ENCODE results near the gene VPS9D1. TPM values are rescaled to one million over a fixed set of nuclear protein-coding genes. Genes with fewer than 3 reads are reported as not detected.

The VPS9D1 gene, protein sequence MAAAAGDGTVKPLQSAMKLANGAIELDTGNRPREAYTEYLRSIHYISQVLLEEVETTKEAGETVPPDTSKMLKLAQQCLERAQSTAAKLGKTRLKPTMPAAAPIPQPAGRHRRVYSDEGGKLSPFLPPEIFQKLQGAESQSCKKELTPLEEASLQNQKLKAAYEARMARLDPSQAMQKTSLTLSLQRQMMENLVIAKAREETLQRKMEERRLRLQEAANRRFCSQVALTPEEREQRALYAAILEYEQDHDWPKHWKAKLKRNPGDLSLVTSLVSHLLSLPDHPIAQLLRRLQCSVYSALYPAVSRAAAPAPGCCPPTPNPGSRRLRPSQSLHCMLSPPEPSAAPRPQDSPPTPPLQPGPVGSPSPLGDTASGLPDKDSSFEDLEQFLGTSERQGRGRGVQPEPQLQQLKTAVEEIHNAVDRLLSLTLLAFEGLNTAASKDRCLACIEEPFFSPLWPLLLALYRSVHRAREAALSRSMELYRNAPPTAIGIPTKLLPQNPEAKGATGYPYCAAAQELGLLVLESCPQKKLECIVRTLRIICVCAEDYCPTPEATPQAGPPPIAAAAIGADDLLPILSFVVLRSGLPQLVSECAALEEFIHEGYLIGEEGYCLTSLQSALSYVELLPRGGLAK
- total RNA-seq: 10 to 100 TPM in 1 of 2 donors, 1 to 10 TPM in 1; 9.5 to 18.3 TPM

DNA sequence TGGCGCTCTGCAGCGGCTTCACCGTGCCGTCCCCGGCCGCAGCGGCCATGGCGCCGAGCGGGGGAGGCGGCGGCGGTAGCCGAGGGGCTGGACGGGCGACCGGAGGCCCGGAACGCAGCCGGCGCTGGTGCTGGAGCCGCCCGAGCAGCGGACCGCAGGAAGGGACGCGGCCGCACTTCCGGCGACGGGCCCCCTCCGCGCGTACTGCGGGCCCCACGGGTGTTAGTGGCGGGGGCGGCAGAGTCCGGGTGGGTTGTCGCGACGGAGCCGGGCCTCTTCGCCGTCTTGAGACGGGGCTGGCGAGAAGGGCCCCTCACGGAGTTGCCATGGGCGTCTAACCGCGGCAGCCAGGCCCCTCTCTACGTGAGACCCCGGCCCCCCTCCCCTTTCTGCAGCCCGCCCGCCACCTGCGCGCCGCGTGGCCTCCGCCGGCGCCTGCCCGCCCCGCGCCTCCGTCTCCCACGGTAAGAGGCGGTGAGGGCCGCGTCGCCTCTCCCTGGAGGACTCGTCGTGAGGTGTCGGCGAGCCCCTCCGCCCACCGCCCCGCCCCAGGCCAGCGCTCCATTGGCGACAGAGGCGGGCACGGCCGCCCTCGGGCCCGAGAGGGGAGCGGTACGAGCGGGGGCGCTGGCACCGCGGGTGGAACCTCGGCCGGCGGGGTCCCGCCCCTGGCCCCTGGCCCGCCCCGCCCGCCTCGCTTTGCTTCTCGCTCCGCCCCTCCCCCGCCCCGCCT lies at the start of gene VPS9D1, which contains the start of gene ZNF276:
TSS of gene VPS9D1 (minus strand) at position 86 of the 733 bp plus-strand sequence. CDS start at position 49, 37 bp downstream.
TSS of gene ZNF276 (plus strand) at position 725 of the 733 bp plus-strand sequence. CDS start 104 bp downstream, outside the sequence.
- H3K4me3 ChIP-seq: peak within 1 kb of the TSS; percentile 96
- no peaks in the 10 kb centered on the region for H3K27me3 ChIP-seq (replicated peaks; ENCODE audit: insufficient read depth)
- H3K4me1 ChIP-seq (ENCODE audit: control insufficient read depth in 1 of 2, low read depth in 2 of 2): peaks cover 19 to 35% of the 10 kb centered on the region in 2 donors
- DNase-seq (ENCODE audit: low spot score) (no peak), ATAC-seq (ENCODE audit: insufficient number of reproducible peaks, low FRiP score, low read depth) (peak; percentile 69)
- H3K9me3 ChIP-seq: no peaks in the 10 kb centered on the region
- TF ChIP-seq, protein P1, sequence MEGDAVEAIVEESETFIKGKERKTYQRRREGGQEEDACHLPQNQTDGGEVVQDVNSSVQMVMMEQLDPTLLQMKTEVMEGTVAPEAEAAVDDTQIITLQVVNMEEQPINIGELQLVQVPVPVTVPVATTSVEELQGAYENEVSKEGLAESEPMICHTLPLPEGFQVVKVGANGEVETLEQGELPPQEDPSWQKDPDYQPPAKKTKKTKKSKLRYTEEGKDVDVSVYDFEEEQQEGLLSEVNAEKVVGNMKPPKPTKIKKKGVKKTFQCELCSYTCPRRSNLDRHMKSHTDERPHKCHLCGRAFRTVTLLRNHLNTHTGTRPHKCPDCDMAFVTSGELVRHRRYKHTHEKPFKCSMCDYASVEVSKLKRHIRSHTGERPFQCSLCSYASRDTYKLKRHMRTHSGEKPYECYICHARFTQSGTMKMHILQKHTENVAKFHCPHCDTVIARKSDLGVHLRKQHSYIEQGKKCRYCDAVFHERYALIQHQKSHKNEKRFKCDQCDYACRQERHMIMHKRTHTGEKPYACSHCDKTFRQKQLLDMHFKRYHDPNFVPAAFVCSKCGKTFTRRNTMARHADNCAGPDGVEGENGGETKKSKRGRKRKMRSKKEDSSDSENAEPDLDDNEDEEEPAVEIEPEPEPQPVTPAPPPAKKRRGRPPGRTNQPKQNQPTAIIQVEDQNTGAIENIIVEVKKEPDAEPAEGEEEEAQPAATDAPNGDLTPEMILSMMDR (IDR thresholded peaks at IDR 0.05): no peak
- H3K27ac ChIP-seq: peak within 1 kb of the TSS; percentile 90 to 95
- peaks cover 18% of the 10 kb centered on the region for H3K36me3 ChIP-seq

DNA sequence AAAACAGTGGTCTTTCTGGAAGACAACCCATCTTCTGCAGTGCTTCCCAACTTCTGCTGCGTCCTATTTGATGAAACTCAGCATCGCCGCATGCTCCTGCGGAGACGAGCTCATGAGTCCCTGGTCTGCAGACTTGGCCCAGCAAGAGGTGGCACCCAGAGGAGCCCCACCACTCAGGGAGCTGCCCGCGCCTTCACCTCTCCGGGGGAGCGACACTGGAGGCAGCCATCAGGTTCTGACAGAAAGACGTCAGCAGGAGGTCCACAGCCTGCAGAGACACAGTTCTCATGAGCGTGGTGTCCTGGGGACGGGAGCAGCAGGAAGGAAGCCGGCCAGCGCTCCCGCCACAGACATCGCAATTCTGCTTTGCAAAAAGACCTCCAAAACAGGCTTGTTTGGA lies 49.7 kb upstream of the VPS9D1 start:
- H3K4me1 ChIP-seq (ENCODE audit: control insufficient read depth in 1 of 2, low read depth in 2 of 2): no peaks in the 10 kb centered on the region
- TF ChIP-seq, protein P1 (IDR thresholded peaks at IDR 0.05): no peak
- DNase-seq (ENCODE audit: low spot score) (no peak), ATAC-seq (ENCODE audit: insufficient number of reproducible peaks, low FRiP score, low read depth) (no peak)
- no peaks in the 10 kb centered on the region for H3K9me3 ChIP-seq
- no peak overlapping the region for H3K27ac ChIP-seq
- no peaks in the 10 kb centered on the region for H3K27me3 ChIP-seq (replicated peaks; ENCODE audit: insufficient read depth)
- H3K4me3 ChIP-seq: no peak overlapping the region
- no peaks in the 10 kb centered on the region for H3K36me3 ChIP-seq

DNA sequence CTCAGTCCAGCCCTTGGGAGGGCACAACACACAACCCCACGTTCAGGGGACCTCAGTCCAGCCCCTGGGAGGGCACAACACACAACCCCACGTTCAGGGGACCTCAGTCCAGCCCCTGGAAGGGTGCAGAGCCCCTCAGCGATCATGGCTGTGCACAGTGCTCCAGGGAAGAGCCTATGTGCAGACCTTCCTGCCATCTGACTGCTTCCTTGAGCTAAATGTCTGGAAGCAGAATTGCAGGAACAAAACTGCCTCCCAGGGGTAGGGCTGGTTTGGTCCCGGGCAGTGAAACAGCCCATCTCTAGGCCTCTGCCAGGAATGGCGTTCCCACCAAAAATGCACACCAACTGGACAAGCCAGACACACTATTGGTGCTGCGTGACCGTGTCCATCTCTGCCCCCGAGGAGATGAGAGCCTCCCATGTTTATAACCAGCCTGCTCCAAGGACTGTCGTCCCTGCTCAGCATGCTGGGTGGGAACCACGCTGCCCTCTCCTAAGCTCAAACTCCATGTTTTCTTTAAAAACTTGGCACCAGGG lies 44.7 kb upstream of the VPS9D1 start:
- no peaks in the 10 kb centered on the region for H3K36me3 ChIP-seq
- H3K27ac ChIP-seq: no peak overlapping the region
- ATAC-seq (ENCODE audit: insufficient number of reproducible peaks, low FRiP score, low read depth): no peak
- H3K4me3 ChIP-seq: peak overlapping the region; percentile 48
- TF ChIP-seq, protein P1 (IDR thresholded peaks at IDR 0.05): no peak
- no peaks in the 10 kb centered on the region for H3K9me3 ChIP-seq
- H3K27me3 ChIP-seq (replicated peaks; ENCODE audit: insufficient read depth): no peaks in the 10 kb centered on the region
- no peak for DNase-seq (ENCODE audit: low spot score)
- H3K4me1 ChIP-seq (ENCODE audit: control insufficient read depth in 1 of 2, low read depth in 2 of 2): no peaks in the 10 kb centered on the region

DNA sequence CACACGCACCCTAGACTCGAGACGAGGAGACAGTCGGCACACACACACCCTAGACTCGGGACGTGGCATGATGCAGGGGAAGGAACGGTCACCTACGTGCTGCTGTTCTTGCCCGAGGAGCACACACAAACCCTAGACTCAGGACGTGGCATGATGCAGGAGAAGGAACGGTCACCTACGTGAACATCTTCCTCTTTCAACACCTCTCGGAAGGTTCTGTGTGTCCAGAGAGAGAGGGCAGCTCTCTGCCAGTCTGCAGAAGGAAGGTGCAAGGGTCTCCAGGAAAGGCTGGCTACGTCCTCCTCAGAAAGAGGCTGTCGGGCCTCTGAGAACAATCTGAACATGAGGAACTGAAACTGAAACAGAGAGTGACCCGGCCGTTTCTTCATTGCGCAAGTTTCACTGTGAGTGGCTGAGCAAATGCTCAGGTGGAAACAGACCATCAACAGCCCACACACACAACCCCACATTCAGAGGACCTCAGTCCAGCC lies 44.1 kb upstream of the VPS9D1 start:
- Histone ChIP-seq H3K36me3 (no peaks in the 10 kb centered on the region), H3K4me1 (ENCODE audit: control insufficient read depth in 1 of 2, low read depth in 2 of 2) (no peaks in the 10 kb centered on the region), H3K27me3 (replicated peaks; ENCODE audit: insufficient read depth) (no peaks in the 10 kb centered on the region), H3K4me3 (peak overlapping the region; percentile 48), H3K9me3 (no peaks in the 10 kb centered on the region), H3K27ac (no peak overlapping the region)
- TF ChIP-seq, protein P1 (IDR thresholded peaks at IDR 0.05): no peak
- no peak for ATAC-seq (ENCODE audit: insufficient number of reproducible peaks, low FRiP score, low read depth)
- peak; percentile 8 for DNase-seq (ENCODE audit: low spot score)

All from thoracic aorta (tissue), 2 donors.